Measurements from ENCODE around the gene GFAP.

DNA sequence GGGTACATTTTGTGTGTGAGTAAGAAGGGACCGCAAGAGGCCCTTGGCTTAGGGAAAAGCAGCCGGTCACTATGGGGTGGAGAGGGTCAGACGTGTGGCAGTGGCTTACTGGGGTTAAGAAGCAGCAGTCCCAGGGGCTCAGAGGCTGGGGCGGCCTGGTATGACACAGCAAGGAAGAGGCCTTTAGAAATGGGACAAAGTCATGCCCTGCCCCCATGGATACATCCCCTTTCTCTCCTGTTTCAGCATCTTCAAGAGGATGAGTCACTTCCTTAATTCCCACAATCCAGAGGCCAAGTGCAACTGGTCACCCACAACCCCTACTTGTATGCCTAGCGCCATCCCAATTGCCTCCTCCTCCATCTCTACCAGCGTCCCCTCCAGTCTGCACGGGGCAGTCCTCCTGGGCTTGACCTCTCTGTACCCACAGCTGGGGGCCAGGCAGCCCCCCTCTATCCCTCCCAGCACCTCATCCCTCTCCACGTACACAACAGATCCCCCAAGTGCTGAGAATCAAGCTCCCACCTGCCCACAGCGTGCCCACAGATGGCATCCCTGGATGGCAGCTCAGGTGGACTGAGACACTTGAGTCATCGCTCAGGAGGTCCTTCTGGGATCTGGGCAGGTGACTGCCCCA, 9.2 kb downstream of the GFAP start:
- no peak for TF ChIP-seq POLR2AphosphoS5 (IDR thresholded peaks at IDR 0.05; ENCODE audit: borderline replicate concordance, low read depth, low read length)
- TF ChIP-seq EZH2 (IDR thresholded peaks at IDR 0.05): no peak
- no peak for TF ChIP-seq FOXP2 (optimal IDR thresholded peaks at IDR 0.05; ENCODE audit: control extremely low read depth, extremely low read length, insufficient read depth)
